Gastroesophageal sphincter (tissue), 3 donors: Measurements from ENCODE around the gene FAU.

Experiments
- CTCF ChIP-seq, 4 experiments: fragments of 200-600 bp in 2 of 4; fragments of 450-650 bp in 2 of 4; sonication (generic) in 1 of 4; IDR thresholded peaks; one replicate each; pipeline ENCODE4 v1.5.1; 2017 to 2019; ENCODE audit warnings: antibody characterized with exemption in 4 of 4, mild to moderate bottlenecking in 2 of 4, moderate library complexity in 2 of 4
- EP300 ChIP-seq: sonication (generic); formaldehyde crosslinking; IDR thresholded peaks from one replicate; pipeline ENCODE4 v1.6.1; 2017; ENCODE audit warnings: antibody characterized with exemption, mild to moderate bottlenecking
- POLR2A ChIP-seq, 2 donors: fragments of 450-650 bp; IDR thresholded peaks; one replicate each; pipeline ENCODE4 v1.6.1; 2017; ENCODE audit warnings: antibody characterized with exemption in 2 of 2, mild to moderate bottlenecking in 2 of 2, moderate library complexity in 1 of 2

- no peak for TF ChIP-seq CTCF (IDR thresholded peaks at IDR 0.05)
- TF ChIP-seq POLR2A (IDR thresholded peaks at IDR 0.05), result no peak
- no peak for TF ChIP-seq EP300
Observed at GRCh38 chr11:65131895-65132237, 9.9 kb upstream of the FAU start.
